SK-N-SH treated with all-trans-retinoic acid at 6 μM for 48 hours (cell line): ENCODE data around the gene SLC2A4RG.

Experiments used
- ATAC-seq: fragments of 200-7000 bp; cut with Tn5 transposase; 3 replicates; pipeline ENCODE4 v1.9.1; 2020; ENCODE audit warnings: mild to moderate bottlenecking, moderate library complexity
- ARNTL ChIP-seq: fragments of 450-650 bp; formaldehyde crosslinking; IDR thresholded peaks from 2 replicates; pipeline ENCODE4 v1.5.0; 2020; ENCODE audit warnings: low read depth, mild to moderate bottlenecking, moderate library complexity, borderline replicate concordance
- BACH2 ChIP-seq: fragments of 250-450 bp; sonication (Bioruptor Pico); IDR thresholded peaks from 2 replicates; pipeline ENCODE4 v1.9.0; 2021; ENCODE audit warnings: mild to moderate bottlenecking, borderline replicate concordance
- CREB5 ChIP-seq: fragments of 250-450 bp; sonication (Bioruptor Pico); IDR thresholded peaks from 2 replicates; pipeline ENCODE4 v1.5.1; 2020; ENCODE audit warnings: low read depth, mild to moderate bottlenecking, moderate library complexity
- CSDC2 ChIP-seq: fragments of 250-450 bp; sonication (Bioruptor Pico); IDR thresholded peaks from 2 replicates; pipeline ENCODE4 v1.5.0; 2020; ENCODE audit warnings: mild to moderate bottlenecking, moderate library complexity
- CSRNP3 ChIP-seq: fragments of 250-450 bp; sonication (Bioruptor Pico); IDR thresholded peaks from 2 replicates; pipeline ENCODE4 v1.5.1; 2021; ENCODE audit warnings: mild to moderate bottlenecking, moderate library complexity
- ESRRG ChIP-seq: fragments of 250-450 bp; sonication (Bioruptor Pico); IDR thresholded peaks from 2 replicates; pipeline ENCODE4 v1.6.1; 2021; ENCODE audit warnings: mild to moderate bottlenecking
- GLIS3 ChIP-seq: fragments of 250-450 bp; sonication (Bioruptor Pico); IDR thresholded peaks from 2 replicates; pipeline ENCODE4 v1.5.0; 2020; ENCODE audit warnings: mild to moderate bottlenecking, moderate library complexity
- OSR1 ChIP-seq: fragments of 250-450 bp; sonication (Bioruptor Pico); IDR thresholded peaks from 2 replicates; pipeline ENCODE4 v1.8.0; 2022; ENCODE audit warnings: moderate library complexity, mild to moderate bottlenecking, inconsistent platforms
- PATZ1 ChIP-seq: fragments of 250-450 bp; sonication (Bioruptor Pico); IDR thresholded peaks from 2 replicates; pipeline ENCODE4 v1.8.0; 2020; ENCODE audit warnings: mild to moderate bottlenecking, moderate library complexity, borderline replicate concordance
- POU6F1 ChIP-seq: fragments of 250-450 bp; sonication (Bioruptor Pico); IDR thresholded peaks from 2 replicates; pipeline ENCODE4 v1.8.0; 2021; ENCODE audit warnings: low read depth, mild to moderate bottlenecking, moderate library complexity, borderline replicate concordance
- PPARA ChIP-seq: fragments of 250-450 bp; sonication (Bioruptor Pico); IDR thresholded peaks from 2 replicates; pipeline ENCODE4 v1.5.0; 2020; ENCODE audit warnings: mild to moderate bottlenecking, borderline replicate concordance
- RARB ChIP-seq: fragments of 250-450 bp; sonication (Bioruptor Pico); IDR thresholded peaks from 2 replicates; pipeline ENCODE4 v1.8.0; 2021; ENCODE audit warnings: mild to moderate bottlenecking, moderate library complexity
- SNAI2 ChIP-seq: fragments of 250-450 bp; sonication (Bioruptor Pico); IDR thresholded peaks from 2 replicates; pipeline ENCODE4 v1.5.0; 2020; ENCODE audit warnings: mild to moderate bottlenecking, moderate library complexity
- TOX ChIP-seq: fragments of 250-450 bp; sonication (Bioruptor Pico); IDR thresholded peaks from 2 replicates; pipeline ENCODE4 v1.8.0; 2021; ENCODE audit warnings: mild to moderate bottlenecking, moderate library complexity, borderline replicate concordance
- TSHZ2 ChIP-seq: fragments of 250-450 bp; sonication (Bioruptor Pico); IDR thresholded peaks from 2 replicates; pipeline ENCODE4 v1.5.0; 2020; ENCODE audit warnings: mild to moderate bottlenecking, moderate library complexity
- ZC3H10 ChIP-seq: fragments of 250-450 bp; sonication (Bioruptor Pico); IDR thresholded peaks from 2 replicates; pipeline ENCODE4 v1.5.1; 2021; ENCODE audit warnings: mild to moderate bottlenecking, moderate library complexity
- ZFP3 ChIP-seq: fragments of 250-450 bp; sonication (Bioruptor Pico); IDR thresholded peaks from 2 replicates; pipeline ENCODE4 v1.5.0; 2020; ENCODE audit warnings: mild to moderate bottlenecking, moderate library complexity
- ZFP30 ChIP-seq: fragments of 450-650 bp; formaldehyde crosslinking; IDR thresholded peaks from 2 replicates; pipeline ENCODE4 v1.5.0; 2022; ENCODE audit warnings: mild to moderate bottlenecking, moderate library complexity
- ZNF70 ChIP-seq: fragments of 450-650 bp; formaldehyde crosslinking; IDR thresholded peaks from 2 replicates; pipeline ENCODE4 v1.5.0; 2020; ENCODE audit warnings: mild to moderate bottlenecking, moderate library complexity

SLC2A4RG gene

GRCh38 chr20:63772781-63773518 lies 33.4 kb downstream of the SLC2A4RG start:
- no peak for ATAC-seq
- TF ChIP-seq TOX (CRISPR knock-in tag) (no peak), ARNTL (CRISPR knock-in tag) (no peak), ESRRG (CRISPR knock-in tag) (no peak), CSDC2 (CRISPR knock-in tag) (no peak), ZFP30 (CRISPR knock-in tag) (no peak), BACH2 (CRISPR knock-in tag) (no peak), ZFP3 (no peak), RARB (CRISPR knock-in tag) (no peak), ZNF70 (no peak), PPARA (CRISPR knock-in tag) (no peak), CREB5 (CRISPR knock-in tag) (no peak), PATZ1 (CRISPR knock-in tag) (no peak), TSHZ2 (CRISPR knock-in tag) (no peak), OSR1 (CRISPR knock-in tag) (no peak)
- TF ChIP-seq, all 23 proteins: peak for 0

GRCh38 chr20:63773571-63774241 lies 34.1 kb downstream of the SLC2A4RG start:
- TF ChIP-seq ZC3H10 (CRISPR knock-in tag) (no peak), BACH2 (CRISPR knock-in tag) (no peak)

GRCh38 chr20:63774306-63774705 lies 34.7 kb downstream of the SLC2A4RG start:
- no peak for ATAC-seq
- no peak for TF ChIP-seq POU6F1 (CRISPR knock-in tag)
- no peak for TF ChIP-seq CSRNP3 (CRISPR knock-in tag)
- TF ChIP-seq SNAI2 (CRISPR knock-in tag) = no peak
- no peak for TF ChIP-seq GLIS3 (CRISPR knock-in tag)

More at GRCh38 chr20:63773571-63774241, 34.1 kb downstream of the SLC2A4RG start:
- no peak for ATAC-seq
